GM21786 (cell line): ENCODE results near the gene DDX3X.
"Not testable (repeated sequence)": the region's sequence is repeated elsewhere in the genome, so short reads cannot be mapped to it uniquely, and the experiment has no call there.

Experiments
- ATAC-seq: cut with Tn5 transposase; IDR thresholded peaks from one replicate; pipeline ENCODE4 v1.9.1; 2021; ENCODE audit not compliant: unreplicated experiment

DDX3X gene

DNA sequence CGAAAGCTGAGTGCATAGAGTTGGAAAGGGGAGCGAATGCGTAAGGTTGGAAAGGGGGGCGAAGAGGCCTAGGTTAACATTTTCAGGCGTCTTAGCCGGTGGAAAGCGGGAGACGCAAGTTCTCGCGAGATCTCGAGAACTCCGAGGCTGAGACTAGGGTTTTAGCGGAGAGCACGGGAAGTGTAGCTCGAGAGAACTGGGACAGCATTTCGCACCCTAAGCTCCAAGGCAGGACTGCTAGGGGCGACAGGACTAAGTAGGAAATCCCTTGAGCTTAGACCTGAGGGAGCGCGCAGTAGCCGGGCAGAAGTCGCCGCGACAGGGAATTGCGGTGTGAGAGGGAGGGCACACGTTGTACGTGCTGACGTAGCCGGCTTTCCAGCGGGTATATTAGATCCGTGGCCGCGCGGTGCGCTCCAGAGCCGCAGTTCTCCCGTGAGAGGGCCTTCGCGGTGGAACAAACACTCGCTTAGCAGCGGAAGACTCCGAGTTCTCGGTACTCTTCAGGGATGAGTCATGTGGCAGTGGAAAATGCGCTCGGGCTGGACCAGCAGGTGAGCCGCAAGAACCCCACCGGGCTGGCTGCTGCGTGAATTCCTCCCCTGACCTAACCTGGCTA, at the start of gene DDX3X:
DDX3X (plus strand) TSS at position 419 of the 619 bp plus-strand sequence; CDS start at position 510, 91 bp downstream.
- peak; percentile 52 for ATAC-seq

DNA sequence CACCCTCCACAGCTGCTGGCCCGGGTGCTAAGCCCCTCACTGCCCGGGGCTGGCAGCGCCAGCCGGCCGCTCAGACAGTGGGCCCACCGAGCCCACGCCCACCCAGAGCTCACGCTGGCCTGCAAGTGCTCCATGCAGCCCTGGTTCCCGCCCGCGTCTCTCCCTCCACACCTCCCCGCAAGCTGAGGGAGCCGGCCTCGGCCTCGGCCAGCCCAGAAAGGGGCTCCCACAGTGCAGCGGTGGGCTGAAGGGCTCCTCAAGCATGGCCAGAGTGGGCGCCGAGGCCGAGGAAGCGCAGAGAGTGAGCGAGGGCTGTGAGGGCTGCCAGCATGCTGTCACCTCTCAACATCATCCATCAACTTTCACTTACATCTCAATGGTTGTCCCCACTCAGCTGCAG, 48.0 kb upstream of the DDX3X start:
- not testable (repeated sequence) for ATAC-seq

DNA sequence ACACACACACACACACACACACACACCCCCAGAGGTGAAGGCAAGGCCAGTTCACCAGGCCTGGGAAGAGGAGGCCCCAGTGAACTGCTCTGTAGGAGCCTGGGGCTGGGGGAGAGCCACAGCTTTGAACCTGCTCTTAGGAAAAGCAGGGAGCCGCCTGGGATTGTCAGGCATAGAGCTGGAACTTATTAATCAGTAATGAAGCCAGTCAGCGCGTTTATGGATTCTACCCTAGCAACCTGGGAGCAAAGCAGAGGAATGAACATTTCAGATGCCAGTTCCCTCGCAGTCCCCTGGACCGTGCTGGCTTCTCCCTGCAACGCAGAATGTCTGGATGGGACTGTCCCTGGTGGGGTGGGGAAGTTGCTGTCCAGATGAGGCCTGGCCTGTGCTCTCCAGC, 45.3 kb upstream of the DDX3X start:
- ATAC-seq = no peak

DNA sequence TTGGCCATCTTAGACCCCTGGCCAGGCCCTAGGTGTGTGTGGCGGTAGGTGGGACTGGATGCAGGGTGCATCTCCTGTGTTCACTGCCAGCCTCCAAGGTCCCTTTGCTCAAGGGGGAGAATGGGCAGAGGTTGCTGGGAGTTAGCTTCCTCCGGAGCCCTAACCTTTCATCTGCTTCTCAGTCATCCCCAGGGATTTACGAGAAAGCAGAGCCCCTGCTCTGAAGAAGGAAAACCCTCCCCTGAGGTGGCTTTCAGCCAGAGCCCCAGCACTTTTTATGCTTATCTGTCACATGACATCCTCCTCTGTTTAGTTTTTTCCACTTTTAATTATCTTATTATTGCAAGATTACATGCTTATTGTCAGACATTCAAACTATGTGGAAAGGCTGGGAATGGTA, 44.9 kb upstream of the DDX3X start:
- ATAC-seq = no peak

DNA sequence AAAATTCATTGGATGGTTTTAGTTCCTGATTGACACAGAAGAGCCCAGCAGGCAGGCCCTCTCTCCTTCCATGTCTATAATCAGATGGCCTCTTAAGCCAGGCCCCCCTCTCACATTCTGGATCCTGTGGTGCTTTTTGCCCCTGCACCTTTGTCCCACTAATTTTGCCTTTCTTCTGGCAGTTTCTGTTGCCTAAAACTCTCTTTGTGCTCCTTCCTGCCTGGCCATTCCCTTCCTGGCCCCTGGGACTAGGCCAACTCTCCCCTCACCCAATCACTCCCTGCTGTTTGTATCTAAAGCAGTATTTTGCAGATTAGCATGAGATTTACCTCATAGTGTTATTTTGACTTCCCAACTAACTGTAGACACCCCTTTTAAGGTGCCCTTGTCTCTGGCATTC, 42.7 kb upstream of the DDX3X start:
- ATAC-seq = no peak

DNA sequence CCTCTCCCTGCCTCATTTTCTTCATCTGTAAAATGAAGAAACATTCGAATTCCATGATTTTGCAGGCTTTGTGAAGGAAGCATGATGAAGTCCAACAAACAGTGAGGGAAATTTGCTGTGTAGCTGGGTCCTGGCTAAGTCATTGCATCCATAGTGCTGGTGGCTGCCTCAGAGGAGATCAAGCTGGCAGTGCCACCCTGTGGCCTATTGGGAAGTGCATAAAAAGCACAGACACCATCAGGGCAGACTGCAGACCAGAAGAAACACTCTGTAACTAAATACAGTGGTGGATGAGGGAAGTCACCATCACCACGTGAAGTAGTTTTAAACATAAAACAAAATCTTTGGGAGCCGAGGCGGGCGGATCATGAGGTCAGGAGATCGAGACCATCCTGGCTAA, 40.7 kb upstream of the DDX3X start:
- no peak for ATAC-seq

DNA sequence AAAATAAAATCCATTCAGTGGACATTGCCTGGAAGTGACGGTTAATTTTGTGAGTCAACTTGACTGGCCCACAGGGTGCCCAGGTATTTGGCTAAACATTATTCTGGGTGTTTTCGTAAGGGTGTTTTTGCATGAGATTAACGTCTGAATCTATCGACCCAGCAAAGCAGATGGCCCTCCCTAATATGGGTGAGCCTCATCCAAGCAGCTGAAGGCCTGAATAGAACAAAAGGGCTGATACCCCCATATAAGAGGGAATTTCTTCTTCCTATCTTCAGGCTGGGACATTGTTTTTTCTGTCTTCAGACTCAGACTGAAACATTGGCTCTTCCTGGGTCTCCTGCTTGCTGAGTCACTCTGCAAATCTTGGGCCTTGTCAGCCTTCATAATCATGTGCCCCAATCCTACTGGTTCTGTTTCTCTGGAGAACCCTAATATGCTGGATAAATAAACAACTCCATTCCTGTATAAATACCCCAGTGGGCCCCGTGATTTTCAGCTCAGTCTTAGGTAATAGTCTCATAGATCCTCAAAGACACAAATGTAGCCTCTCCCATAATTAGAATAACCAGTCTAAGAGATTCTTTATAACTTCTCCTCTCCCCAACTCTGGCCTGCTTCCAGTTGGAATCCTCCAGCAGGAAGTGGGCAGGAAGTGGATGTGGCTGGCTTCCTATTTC, 33.1 kb upstream of the DDX3X start:
- no peak for ATAC-seq

DNA sequence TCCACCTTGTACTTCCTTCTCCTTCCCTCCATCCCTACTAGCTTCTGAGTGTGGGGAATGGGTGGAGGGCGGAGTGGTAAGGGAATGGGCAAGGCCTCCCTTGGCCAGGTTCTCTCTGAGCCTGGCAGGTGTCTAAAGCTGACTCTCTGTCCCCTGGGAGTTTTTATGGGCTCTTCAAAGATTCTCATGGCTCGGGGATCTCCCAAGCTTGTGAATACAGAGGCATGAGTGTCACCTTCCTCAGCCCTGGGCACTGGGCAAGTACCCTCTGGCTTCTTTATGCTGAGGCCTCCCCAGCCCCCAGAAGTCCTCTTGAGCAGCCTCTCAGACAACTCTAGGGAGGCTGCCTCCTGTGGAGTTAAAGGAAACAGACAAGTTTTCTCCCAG, 32.5 kb upstream of the DDX3X start:
- ATAC-seq = no peak

DNA sequence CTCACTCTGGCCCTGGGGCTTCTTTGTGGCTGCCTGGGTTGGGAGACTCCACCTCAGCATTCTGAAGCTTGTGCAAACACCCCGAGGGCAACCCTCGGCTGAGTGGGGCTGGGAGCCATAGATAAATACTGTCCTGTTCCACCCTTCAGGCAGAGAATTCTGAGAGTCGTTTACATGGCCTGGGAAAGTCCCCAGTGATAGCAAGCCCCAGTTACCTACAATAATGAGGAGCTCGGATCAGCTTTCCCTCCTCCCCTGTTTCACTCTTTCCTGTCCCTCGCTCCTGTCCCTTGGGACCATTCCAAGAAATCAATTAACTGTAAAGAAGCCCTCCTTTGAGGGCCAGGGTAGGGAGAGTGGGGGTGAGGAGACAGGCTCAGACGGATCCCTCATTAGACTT, 31.6 kb upstream of the DDX3X start:
- ATAC-seq = no peak

DNA sequence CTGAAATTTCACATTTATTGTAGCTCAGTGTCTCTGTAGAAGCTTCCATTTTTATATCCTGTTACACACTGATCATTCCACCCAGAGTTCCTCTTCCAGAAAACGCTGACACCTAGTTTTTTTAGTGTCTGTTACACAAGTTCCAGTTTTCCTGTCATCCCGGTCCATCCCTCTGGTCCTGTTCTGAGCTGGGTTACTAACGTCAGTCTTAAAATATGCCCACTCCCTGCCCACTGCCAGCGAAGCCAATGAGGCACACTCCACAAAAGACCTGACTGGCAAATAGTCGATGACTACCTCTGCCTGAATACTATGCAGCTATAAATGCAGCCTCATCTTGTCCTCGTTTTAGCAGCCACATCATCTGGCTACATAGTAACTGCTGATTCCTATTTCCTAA, 30.9 kb upstream of the DDX3X start:
- no peak for ATAC-seq

DNA sequence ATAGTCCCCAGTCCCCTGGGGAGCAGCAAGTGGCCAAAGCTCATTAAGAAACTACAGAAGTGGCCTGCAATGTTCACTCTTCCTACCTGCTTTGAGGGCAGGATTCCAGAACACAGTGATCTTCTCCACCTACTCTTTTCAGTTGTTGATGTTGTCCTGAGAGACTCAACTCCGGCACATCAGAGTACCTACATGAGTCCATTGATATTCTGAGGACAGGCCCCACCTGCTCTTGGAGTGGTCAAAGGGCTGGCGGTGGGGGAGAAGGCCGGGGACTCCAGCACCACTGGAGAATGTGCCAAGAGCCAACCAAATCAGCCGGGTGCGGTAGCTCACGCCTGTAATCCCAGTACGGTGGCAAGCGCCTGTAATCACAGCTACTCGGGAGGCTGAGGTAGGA, 29.8 kb upstream of the DDX3X start:
- no peak for ATAC-seq

DNA sequence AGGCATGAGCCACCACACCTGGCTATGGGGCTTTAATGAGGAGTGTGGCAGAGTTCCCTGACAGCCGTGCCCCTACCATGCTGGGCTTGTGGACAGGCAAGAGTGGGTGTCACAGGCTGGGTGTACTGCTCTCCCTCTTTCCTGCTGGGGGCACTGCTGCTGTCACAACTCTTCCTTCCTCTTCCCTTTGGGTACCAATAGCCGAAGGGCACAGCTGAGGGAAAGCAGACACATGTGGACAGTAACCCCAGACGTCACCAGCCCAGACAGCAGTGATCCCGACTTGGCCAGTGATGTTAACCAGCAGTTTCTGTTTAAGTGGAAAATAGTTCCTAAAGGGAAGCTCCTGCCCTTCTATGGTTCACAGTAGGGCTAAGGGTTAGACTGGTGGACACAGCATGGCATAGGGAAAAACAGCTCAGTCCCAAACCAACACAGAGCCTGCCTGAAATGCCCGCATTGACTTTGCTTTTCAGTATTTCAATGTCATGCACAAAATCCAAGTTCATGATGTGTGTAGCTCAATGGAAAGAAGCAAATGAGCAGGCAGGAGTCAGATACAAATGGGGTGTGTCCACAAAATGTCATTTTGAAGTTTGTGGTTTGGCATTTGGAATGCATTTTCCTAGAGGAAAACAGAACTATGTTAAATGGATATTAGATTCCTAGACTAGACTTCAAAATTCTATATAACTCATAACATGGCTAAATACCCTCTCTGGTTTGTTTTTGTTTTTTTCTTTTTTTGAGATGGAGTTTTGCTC, 24.9 kb upstream of the DDX3X start:
- ATAC-seq = no peak

DNA sequence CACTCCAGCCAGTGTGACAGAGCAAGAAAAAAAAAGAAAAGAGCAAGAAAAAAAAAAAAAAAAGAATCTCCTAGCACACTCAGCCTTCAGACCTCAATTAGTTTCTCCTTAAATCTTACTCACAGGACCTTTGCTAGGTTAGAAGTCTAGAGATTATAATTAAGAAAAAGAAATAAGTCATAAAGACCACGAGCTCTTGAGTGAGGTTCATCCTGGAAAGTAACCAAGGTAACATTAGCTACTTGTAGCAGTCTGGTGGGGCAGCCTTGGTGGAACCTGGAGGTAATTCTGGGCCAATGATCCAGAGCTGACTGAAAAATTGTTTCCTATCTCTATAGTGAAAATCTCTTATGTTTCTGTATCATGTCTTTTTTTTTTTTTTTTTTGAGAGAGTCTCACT, 21.2 kb upstream of the DDX3X start:
- no peak for ATAC-seq

DNA sequence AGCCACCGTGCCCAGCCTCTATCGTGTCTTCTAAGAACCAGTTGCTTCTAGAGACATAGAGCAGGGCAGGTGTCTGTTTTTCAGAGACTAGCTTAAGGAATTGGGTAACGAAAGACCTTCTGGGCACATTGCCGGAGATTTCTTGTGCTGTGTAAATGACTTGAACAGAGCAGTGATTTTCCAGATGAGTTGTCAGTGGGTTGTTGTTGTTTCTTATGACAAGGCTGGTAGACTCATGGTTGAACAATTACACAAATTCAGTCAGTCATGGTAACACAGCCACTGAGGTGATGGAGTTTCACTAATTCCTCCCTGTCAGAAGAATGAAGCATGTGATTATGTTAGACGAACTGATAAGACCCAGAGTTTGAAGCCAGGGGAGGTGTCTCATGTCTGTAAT, 20.5 kb upstream of the DDX3X start:
- ATAC-seq = no peak

DNA sequence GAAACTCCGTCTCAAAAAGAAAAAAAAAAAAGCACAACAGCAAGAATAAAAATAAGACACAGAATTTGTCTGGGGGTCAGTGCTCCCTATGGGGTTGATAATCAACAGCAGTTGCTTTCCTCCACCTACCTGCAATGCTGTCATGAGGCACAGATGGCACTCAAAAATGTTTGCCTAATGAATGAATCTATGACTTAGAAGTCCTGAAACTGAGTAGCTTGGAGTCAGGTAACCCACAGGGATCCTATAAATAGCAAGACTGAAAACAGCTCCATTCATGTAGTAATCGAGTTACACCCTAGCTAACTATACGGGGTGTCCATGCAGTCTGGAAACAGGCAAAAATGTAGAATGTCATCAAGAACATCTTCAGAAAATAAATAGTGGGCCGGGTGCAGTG, 19.8 kb upstream of the DDX3X start:
- ATAC-seq = no peak

DNA sequence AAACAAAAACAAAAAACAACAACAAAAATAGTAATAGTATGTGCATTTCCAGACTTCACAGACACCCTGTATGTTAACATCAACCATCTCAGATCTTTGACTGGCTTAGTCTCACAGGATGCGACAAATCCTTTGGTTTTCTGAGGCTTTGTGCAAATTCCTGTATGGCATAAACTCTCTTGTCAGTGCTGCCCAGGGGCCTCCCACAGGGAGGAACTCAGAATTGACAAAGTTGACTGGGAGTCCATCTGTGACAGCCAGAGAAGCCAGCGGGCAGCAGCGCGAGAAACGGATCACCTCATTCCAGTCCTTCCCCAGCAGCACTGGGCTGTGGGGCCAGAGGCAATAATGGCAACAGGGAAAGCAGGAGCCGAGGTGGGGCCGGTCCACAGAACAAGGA, 19.1 kb upstream of the DDX3X start:
- no peak for ATAC-seq

DNA sequence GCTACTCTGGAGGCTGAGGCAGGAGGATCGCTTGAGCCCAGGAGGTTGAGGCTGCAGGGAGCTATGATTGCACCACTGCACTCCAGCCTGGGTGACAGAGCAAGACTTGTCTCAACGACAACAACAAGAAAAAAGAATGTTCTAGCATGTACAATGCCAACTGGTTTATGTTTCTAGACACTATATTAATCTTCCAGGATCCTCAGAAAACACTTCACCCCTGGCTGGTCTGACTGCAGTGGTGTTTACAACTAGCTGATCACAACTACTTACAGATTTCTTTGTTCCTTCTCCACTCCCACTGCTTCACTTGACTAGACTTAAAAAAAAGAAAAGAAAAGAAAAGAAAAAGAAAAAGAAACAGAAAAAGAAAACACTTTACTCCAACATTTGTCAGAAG, 17.7 kb upstream of the DDX3X start:
- not testable (repeated sequence) for ATAC-seq

DNA sequence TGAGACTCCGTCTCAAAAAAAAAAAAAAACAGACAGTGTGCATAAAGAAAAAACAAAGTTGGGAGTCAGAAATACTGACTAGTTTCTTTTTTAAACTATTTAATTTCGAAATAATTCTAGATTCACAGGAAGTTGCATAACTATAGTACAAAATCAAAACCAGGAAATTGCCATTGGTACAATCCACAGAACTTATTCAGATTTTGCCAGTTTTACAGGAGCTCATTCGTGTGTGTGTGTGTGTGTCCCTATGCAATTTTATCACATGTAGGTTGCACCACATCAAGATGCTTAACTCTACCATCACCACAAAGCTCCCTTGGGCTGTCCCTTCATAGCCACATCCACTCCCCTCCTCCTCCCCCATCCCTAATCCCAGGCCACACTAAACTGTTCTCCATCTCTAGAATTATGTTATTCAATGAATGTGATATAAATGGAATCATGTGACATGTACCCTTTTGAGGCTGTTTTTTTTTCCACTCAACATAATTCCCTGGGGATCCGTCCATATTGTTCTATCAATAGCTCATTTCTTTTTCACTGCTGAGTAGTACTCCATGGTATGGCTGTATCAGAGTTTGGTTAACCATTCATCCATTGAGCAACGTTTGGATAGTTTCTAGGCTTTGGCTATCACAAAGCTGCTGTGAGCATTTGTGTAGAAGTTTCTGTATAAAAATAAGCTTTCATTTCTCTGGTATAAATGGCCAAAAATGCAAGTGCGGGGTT, 16.3 kb upstream of the DDX3X start:
- ATAC-seq = no peak

DNA sequence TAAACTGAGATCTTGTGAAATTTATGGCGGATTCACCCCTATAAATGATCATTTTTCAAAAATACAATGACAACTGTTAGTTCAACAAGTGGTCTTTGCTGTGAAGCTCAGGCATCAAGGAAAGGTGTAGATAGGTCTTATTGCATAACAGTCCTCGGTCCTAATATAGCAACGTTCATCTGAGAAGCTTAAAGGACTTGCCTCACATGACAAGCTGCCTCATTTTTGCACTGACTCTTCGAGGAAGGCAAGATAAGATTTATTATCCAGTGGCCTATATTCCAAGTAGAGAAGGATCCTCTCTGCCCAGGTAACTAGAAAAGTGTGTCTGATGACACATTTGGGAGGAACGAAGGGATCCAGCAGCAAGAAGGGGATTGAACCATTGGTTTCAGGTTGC, 13.6 kb upstream of the DDX3X start:
- ATAC-seq = no peak

DNA sequence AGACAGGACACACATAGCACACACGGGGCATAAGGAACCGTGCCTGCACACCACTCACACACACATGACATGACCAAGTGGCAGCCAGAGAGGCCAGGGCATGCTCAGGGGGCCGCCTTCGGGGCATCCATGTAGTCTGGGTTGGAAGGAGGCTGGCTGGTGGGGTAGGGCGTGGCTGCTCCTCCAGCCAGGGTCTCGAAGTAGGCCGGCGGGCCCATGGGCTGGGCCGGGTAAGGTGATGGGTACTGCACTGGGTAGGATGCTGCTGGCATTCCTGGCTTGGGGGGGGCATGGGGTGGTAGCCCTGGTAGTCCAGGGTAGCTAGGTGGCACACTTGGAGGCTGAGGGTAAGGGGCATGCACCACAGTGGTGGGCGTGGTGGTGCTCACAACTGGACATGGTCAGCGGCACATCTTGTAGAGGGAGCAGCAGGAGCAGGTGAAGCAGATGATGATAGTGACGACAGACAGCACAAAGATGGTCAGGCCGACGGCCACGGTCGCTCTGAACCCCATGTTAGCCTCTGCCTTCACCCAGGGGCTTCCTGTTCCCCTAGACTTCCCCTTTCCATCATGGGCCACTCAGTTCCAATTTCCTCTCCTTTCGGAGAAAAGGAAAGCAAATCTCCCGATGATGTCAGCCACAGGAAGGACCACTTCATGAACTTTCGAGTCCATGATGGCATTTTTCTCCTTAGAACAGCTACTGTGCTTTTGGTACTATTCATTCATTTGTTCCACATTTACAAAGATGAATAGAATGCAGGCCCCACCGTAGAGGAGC, 10.9 kb upstream of the DDX3X start:
- no peak for ATAC-seq

DNA sequence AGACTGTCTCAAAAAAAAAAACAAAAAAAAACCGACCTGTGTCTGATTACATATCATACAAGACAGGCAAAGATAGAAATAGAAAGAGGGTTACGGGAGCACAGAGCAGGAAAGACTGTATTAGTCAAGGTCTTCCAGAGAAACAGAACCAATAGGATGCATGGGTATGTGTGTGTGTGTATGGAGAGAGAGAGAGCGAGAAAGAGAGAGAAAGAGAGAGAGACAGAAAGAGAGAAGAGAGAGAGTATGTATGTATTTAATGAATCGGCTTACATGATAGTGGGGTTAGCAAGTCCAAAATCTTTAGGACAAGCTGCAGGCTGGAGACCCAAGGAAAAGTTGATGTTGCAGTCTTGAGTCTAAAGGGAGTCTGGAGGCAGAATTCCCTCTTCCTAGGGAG, 7.5 kb upstream of the DDX3X start:
- ATAC-seq = no peak
